Trophoblast cell (in vitro differentiated cells and primary cell): ENCODE data around the gene DGCR6L.
"Not testable (repeated sequence)": the region's sequence is repeated elsewhere in the genome, so short reads cannot be mapped to it uniquely, and the experiment has no call there.

Experiments used
- DNase-seq, 2 donors: peaks; one replicate each; pipeline ENCODE4 v3.0.0-alpha.2; 2016
- H2AFZ ChIP-seq: 2 replicates; pipeline ENCODE4 v1.6.1; 2013; ENCODE audit warnings: low read length, moderate library complexity, mild to moderate bottlenecking; ENCODE audit not compliant: insufficient read depth, poor library complexity
- H2AK5ac ChIP-seq: 2 replicates; pipeline ENCODE4 v1.6.1; 2013; ENCODE audit warnings: mild to moderate bottlenecking, low read length
- H2BK120ac ChIP-seq: 2 replicates; pipeline ENCODE4 v1.6.1; 2013; ENCODE audit warnings: low read length, mild to moderate bottlenecking, moderate library complexity; ENCODE audit not compliant: insufficient read depth, poor library complexity
- H2BK12ac ChIP-seq: 2 replicates; pipeline ENCODE4 v1.6.1; 2013; ENCODE audit warnings: mild to moderate bottlenecking, low read length, moderate library complexity
- H2BK5ac ChIP-seq: 2 replicates; pipeline ENCODE4 v1.6.1; 2013; ENCODE audit warnings: low read length, low read depth, moderate library complexity, mild to moderate bottlenecking; ENCODE audit not compliant: poor library complexity
- H3K14ac ChIP-seq: 2 replicates; pipeline ENCODE4 v1.6.1; 2013; ENCODE audit warnings: mild to moderate bottlenecking, low read length
- H3K18ac ChIP-seq: 2 replicates; pipeline ENCODE4 v1.6.1; 2013; ENCODE audit warnings: mild to moderate bottlenecking, low read length
- H3K23ac ChIP-seq: 2 replicates; pipeline ENCODE4 v1.6.1; 2013; ENCODE audit warnings: low read length
- H3K27ac ChIP-seq: 2 replicates; pipeline ENCODE4 v1.5.1; 2013; ENCODE audit warnings: low read depth, mild to moderate bottlenecking, inconsistent platforms, low read length, moderate library complexity
- H3K27me3 ChIP-seq: 2 replicates; pipeline ENCODE4 v1.6.1; 2013; ENCODE audit warnings: inconsistent platforms, mild to moderate bottlenecking, low read length, moderate library complexity; ENCODE audit not compliant: insufficient read depth
- H3K36me3 ChIP-seq, 2 experiments: 1 replicate in 1 of 2; 2 replicates in 1 of 2; pipeline ENCODE4 v1.6.1; 2013; ENCODE audit warnings: low read length in 2 of 2, mild to moderate bottlenecking in 2 of 2, moderate library complexity in 1 of 2; ENCODE audit not compliant: insufficient read depth in 2 of 2, control insufficient read depth in 1 of 2
- H3K4ac ChIP-seq: 2 replicates; pipeline ENCODE4 v1.6.1; 2013; ENCODE audit warnings: low read depth, mild to moderate bottlenecking, low read length, moderate library complexity
- H3K4me1 ChIP-seq, 2 experiments: 1 replicate in 1 of 2; 2 replicates in 1 of 2; pipeline ENCODE4 v1.6.1; 2013; ENCODE audit warnings: low read length in 2 of 2, mild to moderate bottlenecking in 2 of 2, moderate library complexity in 1 of 2; ENCODE audit not compliant: insufficient read depth in 2 of 2, control insufficient read depth in 1 of 2
- H3K4me2 ChIP-seq: 2 replicates; pipeline ENCODE4 v1.6.1; 2013; ENCODE audit warnings: inconsistent platforms, mild to moderate bottlenecking, low read length, moderate library complexity
- H3K4me3 ChIP-seq: 2 replicates; pipeline ENCODE4 v1.5.1; 2013; ENCODE audit warnings: mild to moderate bottlenecking, low read depth, low read length, inconsistent platforms
- H3K79me1 ChIP-seq: one replicate; pipeline ENCODE4 v1.6.1; 2013; ENCODE audit warnings: low read length
- H3K79me2 ChIP-seq: 2 replicates; pipeline ENCODE4 v1.6.1; 2013; ENCODE audit warnings: low read length, mild to moderate bottlenecking; ENCODE audit not compliant: control insufficient read depth, insufficient read depth, poor library complexity
- H3K9ac ChIP-seq: 2 replicates; pipeline ENCODE4 v1.6.1; 2013; ENCODE audit warnings: mild to moderate bottlenecking, low read length
- H3K9me3 ChIP-seq: 2 replicates; pipeline ENCODE4 v1.6.1; 2013; ENCODE audit warnings: low read depth, mild to moderate bottlenecking, control low read depth, inconsistent platforms, low read length; ENCODE audit not compliant: insufficient read depth
- H4K12ac ChIP-seq: 2 replicates; pipeline ENCODE4 v1.6.1; 2013; ENCODE audit warnings: low read depth, mild to moderate bottlenecking, low read length, moderate library complexity
- H4K8ac ChIP-seq: 2 replicates; pipeline ENCODE4 v1.6.1; 2013; ENCODE audit warnings: low read depth, mild to moderate bottlenecking, low read length, moderate library complexity
- H4K91ac ChIP-seq: one replicate; pipeline ENCODE4 v1.6.1; 2013; ENCODE audit warnings: low read depth, mild to moderate bottlenecking, low read length, moderate library complexity
- WGBS: extraction: QIAGEN DNeasy Blood & Tissue Kit; methylation state at CpG from one replicate; pipeline ENCODE4 v1.1.7; 2013; ENCODE audit warnings: missing lambda C conversion rate; ENCODE audit not compliant: insufficient read length, insufficient coverage; ENCODE audit errors: extremely low coverage; 5-methylcytosine and 5-hydroxymethylcytosine counted together

Gene DGCR6L

GRCh38 chr22:20277936-20278635 lies 41.8 kb downstream of the DGCR6L start:
- not testable (repeated sequence) for H3K4me3 ChIP-seq, H2AFZ ChIP-seq, H3K79me2 ChIP-seq, H2BK12ac ChIP-seq, H3K9ac ChIP-seq, H3K4me2 ChIP-seq, DNase-seq, H4K91ac ChIP-seq, H3K18ac ChIP-seq, H3K79me1 ChIP-seq, H3K36me3 ChIP-seq, H3K14ac ChIP-seq, H3K23ac ChIP-seq, H2BK120ac ChIP-seq, H3K4ac ChIP-seq, H4K12ac ChIP-seq, H3K27me3 ChIP-seq, H3K9me3 ChIP-seq, H2AK5ac ChIP-seq, H3K27ac ChIP-seq, H4K8ac ChIP-seq, H3K4me1 ChIP-seq, H2BK5ac ChIP-seq
- no CpG with 5 or more reads among the region's 18 CpGs for WGBS

- H3K18ac ChIP-seq: no peak overlapping the region
- H3K27ac ChIP-seq: no peak overlapping the region
- no peaks in the 10 kb centered on the region for H3K79me1 ChIP-seq
- H4K91ac ChIP-seq: no peak overlapping the region
- H2AFZ ChIP-seq: no peak overlapping the region
- no peak overlapping the region for H3K4ac ChIP-seq
- H3K23ac ChIP-seq: no peak overlapping the region
- no CpG with 5 or more reads among the region's 7 CpGs for WGBS
- H3K4me3 ChIP-seq: peak overlapping the region; percentile 41
- no peak overlapping the region for H2BK5ac ChIP-seq
- no peak overlapping the region for H2BK120ac ChIP-seq
- H3K9me3 ChIP-seq: peaks cover 2% of the 10 kb centered on the region
- H3K14ac ChIP-seq: no peak overlapping the region
- H4K12ac ChIP-seq: no peak overlapping the region
- H3K9ac ChIP-seq: no peak overlapping the region
- H3K4me2 ChIP-seq: no peak overlapping the region
- no peaks in the 10 kb centered on the region for H3K4me1 ChIP-seq
- H4K8ac ChIP-seq: no peak overlapping the region
- no peak overlapping the region for H2BK12ac ChIP-seq
- H2AK5ac ChIP-seq: no peak overlapping the region
- H3K79me2 ChIP-seq: no peaks in the 10 kb centered on the region
- H3K36me3 ChIP-seq: no peaks in the 10 kb centered on the region
- no peak for DNase-seq
- no peaks in the 10 kb centered on the region for H3K27me3 ChIP-seq
Measured at GRCh38 chr22:20276468-20276867, 43.4 kb downstream of the DGCR6L start.

- DNase-seq: no peak
- H2BK12ac ChIP-seq: no peak overlapping the region
- H2BK120ac ChIP-seq: no peak overlapping the region
- H4K12ac ChIP-seq: no peak overlapping the region
- no peak overlapping the region for H2AFZ ChIP-seq
- H3K36me3 ChIP-seq: no peaks in the 10 kb centered on the region
- H3K23ac ChIP-seq: no peak overlapping the region
- no peaks in the 10 kb centered on the region for H3K4me1 ChIP-seq
- no peak overlapping the region for H3K14ac ChIP-seq
- peaks cover 4% of the 10 kb centered on the region for H3K9me3 ChIP-seq
- H3K27ac ChIP-seq: no peak overlapping the region
- H4K91ac ChIP-seq: no peak overlapping the region
- no peaks in the 10 kb centered on the region for H3K79me2 ChIP-seq
- no peak overlapping the region for H3K4me2 ChIP-seq
- WGBS: no CpG with 5 or more reads among the region's 13 CpGs
- H3K79me1 ChIP-seq: no peaks in the 10 kb centered on the region
- H3K4ac ChIP-seq: no peak overlapping the region
- no peak overlapping the region for H2BK5ac ChIP-seq
- H3K4me3 ChIP-seq: no peak overlapping the region
- H3K18ac ChIP-seq: no peak overlapping the region
- H4K8ac ChIP-seq: no peak overlapping the region
- no peaks in the 10 kb centered on the region for H3K27me3 ChIP-seq
- no peak overlapping the region for H3K9ac ChIP-seq
- H2AK5ac ChIP-seq: no peak overlapping the region
Measured at GRCh38 chr22:20275836-20276235, 44.0 kb downstream of the DGCR6L start.

DNA sequence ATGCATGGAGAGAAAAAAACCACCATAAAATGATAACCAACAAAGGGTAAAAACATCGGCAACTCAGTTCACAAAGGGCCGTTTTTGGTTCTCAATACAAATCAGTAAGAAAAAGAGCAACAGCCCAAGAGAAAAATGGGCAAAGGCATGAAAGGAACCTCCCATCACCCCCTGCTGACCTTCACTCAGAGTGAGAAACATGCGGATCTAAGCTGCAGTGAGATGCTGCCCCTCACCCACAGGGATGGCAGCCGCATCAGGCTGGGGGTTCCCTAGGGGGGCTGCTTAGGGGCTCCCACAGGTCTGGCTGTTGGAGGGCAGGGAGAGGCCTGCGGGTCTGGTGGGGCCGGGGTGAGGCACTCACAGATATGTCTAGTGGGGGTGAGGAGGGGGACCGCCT lies 44.5 kb downstream of the DGCR6L start:
- H2BK12ac ChIP-seq, DNase-seq, H2BK5ac ChIP-seq, H2BK120ac ChIP-seq, H3K4me1 ChIP-seq, H3K36me3 ChIP-seq, H3K27me3 ChIP-seq, H3K23ac ChIP-seq, H4K91ac ChIP-seq, H3K4ac ChIP-seq, H3K4me3 ChIP-seq, H3K14ac ChIP-seq, H3K79me1 ChIP-seq, H3K79me2 ChIP-seq, H3K4me2 ChIP-seq, H2AFZ ChIP-seq, H3K18ac ChIP-seq, H3K27ac ChIP-seq, H2AK5ac ChIP-seq, H3K9me3 ChIP-seq, H3K9ac ChIP-seq, H4K8ac ChIP-seq, H4K12ac ChIP-seq: not testable (repeated sequence)
- WGBS: no CpG with 5 or more reads among the region's 7 CpGs
